ENCODE measurements around the gene APLNR. TPM values are rescaled to one million over a fixed set of nuclear protein-coding genes. Genes with fewer than 3 reads are reported as not detected.

APLNR gene
- total RNA-seq, 2 experiments from 2014 or later: not detected

GRCh38 chr11:57274904-57275498 lies 38.0 kb upstream of the APLNR start:
- intact Hi-C loops (cut with DNase I, micrococcal nuclease): no loop called here
- Histone ChIP-seq H3K9me3 (ENCODE audit: control insufficient read depth in 1 of 2, insufficient read depth in 1 of 2, low read length in 2 of 2) (no peaks in the 10 kb centered on the region), H3K36me3 (ENCODE audit: insufficient read depth, low read length) (no peaks in the 10 kb centered on the region), H3K4me3 (ENCODE audit: low read length) (no peak overlapping the region), H3K27ac (ENCODE audit: low read depth in 1 of 2, low read length in 2 of 2) (no peak overlapping the region), H3K27me3 (ENCODE audit: control insufficient read depth in 1 of 2, insufficient read depth in 2 of 2, low read length in 2 of 2) (peaks cover 12 to 15% of the 10 kb centered on the region in 2 experiments), H3K4me1 (ENCODE audit: insufficient read depth, low read length) (no peaks in the 10 kb centered on the region)
- H3K4me1 Mint-ChIP-seq (ENCODE audit: low read depth): peaks cover 5% of the 10 kb centered on the region
- DNase-seq (no peak), ATAC-seq (ENCODE audit: poor library complexity) (no peak)
- peaks cover 47% of the 10 kb centered on the region for H3K27me3 Mint-ChIP-seq
- no peak for TF ChIP-seq CTCF (IDR thresholded peaks at IDR 0.05)
- H3K36me3 Mint-ChIP-seq (ENCODE audit: low read depth): no peaks in the 10 kb centered on the region
- no peak overlapping the region for H3K27ac Mint-ChIP-seq
- no peak overlapping the region for H3K4me3 Mint-ChIP-seq
- POLR2A ChIA-PET: no interaction called here
- CTCF ChIA-PET: interaction anchor here (0.7 kb wide), 1 partner anchor 183 kb away, joined by 4 read pairs; no protein-coding TSS in a partner anchor
- H3K9me3 Mint-ChIP-seq: peaks cover 3% of the 10 kb centered on the region

- Histone ChIP-seq H3K9me3 (ENCODE audit: control insufficient read depth in 1 of 2, insufficient read depth in 1 of 2, low read length in 2 of 2) (peaks cover 0 to 4% of the 10 kb centered on the region in 2 experiments), H3K4me3 (ENCODE audit: low read length) (no peak overlapping the region), H3K4me1 (ENCODE audit: insufficient read depth, low read length) (no peaks in the 10 kb centered on the region), H3K27ac (ENCODE audit: low read depth in 1 of 2, low read length in 2 of 2) (no peak overlapping the region), H3K27me3 (ENCODE audit: control insufficient read depth in 1 of 2, insufficient read depth in 2 of 2, low read length in 2 of 2) (peaks cover 12 to 23% of the 10 kb centered on the region in 2 experiments), H3K36me3 (ENCODE audit: insufficient read depth, low read length) (no peaks in the 10 kb centered on the region)
- DNase-seq: no peak
- ChIA-PET CTCF (no interaction called here), POLR2A (no interaction called here)
- Mint-ChIP-seq H3K9me3 (peaks cover 3% of the 10 kb centered on the region), H3K36me3 (ENCODE audit: low read depth) (no peaks in the 10 kb centered on the region), H3K27me3 (peaks cover 46% of the 10 kb centered on the region), H3K4me3 (no peak overlapping the region), H3K4me1 (ENCODE audit: low read depth) (peaks cover 5% of the 10 kb centered on the region), H3K27ac (no peak overlapping the region)
- no peak for TF ChIP-seq CTCF (IDR thresholded peaks at IDR 0.05)
- ATAC-seq (ENCODE audit: poor library complexity): no peak
- intact Hi-C loops (cut with DNase I, micrococcal nuclease): no loop called here
These were observed 36.5 kb upstream of the APLNR start for GRCh38 chr11:57273448-57274058.

GRCh38 chr11:57269571-57270021 lies 32.5 kb upstream of the APLNR start:
- POLR2A ChIA-PET: no interaction called here
- Mint-ChIP-seq H3K9me3 (peaks cover 13% of the 10 kb centered on the region), H3K4me3 (no peak overlapping the region), H3K4me1 (ENCODE audit: low read depth) (no peaks in the 10 kb centered on the region), H3K27ac (no peak overlapping the region), H3K27me3 (peaks cover 34% of the 10 kb centered on the region), H3K36me3 (ENCODE audit: low read depth) (no peaks in the 10 kb centered on the region)
- intact Hi-C loops (cut with DNase I, micrococcal nuclease): no loop called here
- CTCF ChIA-PET: no interaction called here
- TF ChIP-seq CTCF (IDR thresholded peaks at IDR 0.05): no peak
- no peaks in the 10 kb centered on the region for H3K36me3 ChIP-seq (ENCODE audit: insufficient read depth, low read length)
- peaks cover 0 to 8% of the 10 kb centered on the region in 2 experiments for H3K27me3 ChIP-seq (ENCODE audit: control insufficient read depth in 1 of 2, insufficient read depth in 2 of 2, low read length in 2 of 2)
- H3K4me1 ChIP-seq (ENCODE audit: insufficient read depth, low read length): no peaks in the 10 kb centered on the region
- H3K4me3 ChIP-seq (ENCODE audit: low read length): no peak overlapping the region
- peaks cover 4 to 8% of the 10 kb centered on the region in 2 experiments for H3K9me3 ChIP-seq (ENCODE audit: control insufficient read depth in 1 of 2, insufficient read depth in 1 of 2, low read length in 2 of 2)
- ATAC-seq (ENCODE audit: poor library complexity) (no peak), DNase-seq (no peak)
- no peak overlapping the region for H3K27ac ChIP-seq (ENCODE audit: low read depth in 1 of 2, low read length in 2 of 2)
